ENCODE data around the gene CR1L.
"Not testable (repeated sequence)": the region's sequence is repeated elsewhere in the genome, so short reads cannot be mapped to it uniquely, and the experiment has no call there.

CR1L gene

GRCh38 chr1:207698822-207699483 lies 54.0 kb downstream of the CR1L start:
- no peak overlapping the region for H2AFZ ChIP-seq (ENCODE audit: low read length)
- H3K9me3 ChIP-seq (ENCODE audit: low read length), result no peaks in the 10 kb centered on the region
- no peaks in the 10 kb centered on the region for H3K4me1 ChIP-seq (ENCODE audit: insufficient read depth, low read length, severe bottlenecking)
- H3K27ac ChIP-seq (ENCODE audit: low read depth, low read length, poor library complexity, severe bottlenecking), result no peak overlapping the region
- H3K4me2 ChIP-seq (ENCODE audit: low read length), result no peak overlapping the region
- no peaks in the 10 kb centered on the region for H3F3A ChIP-seq (ENCODE audit: insufficient read depth, low read length)
- no peak overlapping the region for H3K9ac ChIP-seq (ENCODE audit: low read length)
- no peaks in the 10 kb centered on the region for H4K20me1 ChIP-seq (ENCODE audit: insufficient read depth, low read length)
- no peaks in the 10 kb centered on the region for H3K27me3 ChIP-seq (ENCODE audit: insufficient read depth, low read length)
- H3K4me3 ChIP-seq (ENCODE audit: low read depth, low read length, poor library complexity, severe bottlenecking), result no peak overlapping the region
- no peaks in the 10 kb centered on the region for H3K36me3 ChIP-seq (ENCODE audit: insufficient read depth, low read length)
- H3K79me2 ChIP-seq (ENCODE audit: insufficient read depth, low read length), result no peaks in the 10 kb centered on the region
- peak; percentile 63 for TF ChIP-seq CTCF (IDR thresholded peaks at IDR 0.05; ENCODE audit: low read length)
- TF ChIP-seq EZH2 (IDR thresholded peaks at IDR 0.05; ENCODE audit: borderline replicate concordance, low read length), result no peak
- H3K9me2 ChIP-seq (ENCODE audit: low read depth, low read length), result no peaks in the 10 kb centered on the region

DNA sequence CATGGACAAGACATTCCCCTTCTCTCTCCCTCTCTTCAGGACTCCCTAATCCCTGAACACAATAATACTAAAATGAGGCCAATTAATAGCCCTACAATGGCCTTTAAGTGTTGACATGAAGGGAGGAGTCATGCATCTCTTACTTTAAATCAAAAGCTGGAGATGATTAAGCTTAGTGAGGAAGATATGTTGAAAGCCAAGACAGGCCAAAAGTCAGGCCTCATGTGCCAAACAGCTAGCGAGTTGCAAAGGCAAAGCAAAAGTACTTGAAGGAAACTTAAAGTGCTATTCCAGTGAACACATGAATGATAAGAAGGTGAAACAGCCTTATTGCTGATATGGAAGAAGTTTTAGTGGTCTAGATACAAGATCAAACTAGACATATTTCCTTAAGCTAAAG lies 57.4 kb downstream of the CR1L start:
- H3F3A ChIP-seq (ENCODE audit: insufficient read depth, low read length), result no peaks in the 10 kb centered on the region
- H3K9me2 ChIP-seq (ENCODE audit: low read depth, low read length), result no peaks in the 10 kb centered on the region
- no peaks in the 10 kb centered on the region for H3K4me1 ChIP-seq (ENCODE audit: insufficient read depth, low read length, severe bottlenecking)
- H3K36me3 ChIP-seq (ENCODE audit: insufficient read depth, low read length), result no peaks in the 10 kb centered on the region
- H3K27me3 ChIP-seq (ENCODE audit: insufficient read depth, low read length), result no peaks in the 10 kb centered on the region
- H3K4me3 ChIP-seq (ENCODE audit: low read depth, low read length, poor library complexity, severe bottlenecking), result no peak overlapping the region
- H3K27ac ChIP-seq (ENCODE audit: low read depth, low read length, poor library complexity, severe bottlenecking), result no peak overlapping the region
- H3K9ac ChIP-seq (ENCODE audit: low read length), result no peak overlapping the region
- no peak overlapping the region for H3K4me2 ChIP-seq (ENCODE audit: low read length)
- no peak overlapping the region for H2AFZ ChIP-seq (ENCODE audit: low read length)
- H4K20me1 ChIP-seq (ENCODE audit: insufficient read depth, low read length), result no peaks in the 10 kb centered on the region
- no peaks in the 10 kb centered on the region for H3K9me3 ChIP-seq (ENCODE audit: low read length)
- no peak for TF ChIP-seq EZH2 (IDR thresholded peaks at IDR 0.05; ENCODE audit: borderline replicate concordance, low read length)
- no peaks in the 10 kb centered on the region for H3K79me2 ChIP-seq (ENCODE audit: insufficient read depth, low read length)

DNA sequence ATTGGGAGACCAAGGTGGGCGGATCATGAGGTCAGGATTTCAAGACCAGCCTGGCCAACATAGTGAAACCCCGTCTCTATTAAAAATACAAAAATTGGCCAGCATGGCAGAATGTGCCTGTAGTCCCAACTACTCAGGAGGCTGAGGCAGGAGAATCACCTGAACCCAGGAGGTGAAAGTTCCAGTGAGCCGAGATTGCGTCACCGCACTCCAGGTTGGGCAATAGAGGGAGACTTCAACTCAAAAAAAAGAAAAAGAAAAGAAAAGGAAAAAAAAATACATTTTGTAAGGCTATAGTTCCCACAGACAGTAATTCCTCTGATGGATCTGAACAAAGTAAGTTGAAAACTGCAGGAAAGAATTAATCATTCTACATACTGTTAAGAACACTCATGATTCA lies 58.8 kb downstream of the CR1L start:
- Histone ChIP-seq H3K9me3 (ENCODE audit: low read length) (no peaks in the 10 kb centered on the region), H4K20me1 (ENCODE audit: insufficient read depth, low read length) (no peaks in the 10 kb centered on the region), H3K9ac (ENCODE audit: low read length) (no peak overlapping the region), H3K4me3 (ENCODE audit: low read depth, low read length, poor library complexity, severe bottlenecking) (no peak overlapping the region), H3K79me2 (ENCODE audit: insufficient read depth, low read length) (no peaks in the 10 kb centered on the region), H3K27ac (ENCODE audit: low read depth, low read length, poor library complexity, severe bottlenecking) (no peak overlapping the region), H3K4me2 (ENCODE audit: low read length) (no peak overlapping the region), H3K4me1 (ENCODE audit: insufficient read depth, low read length, severe bottlenecking) (no peaks in the 10 kb centered on the region), H3K27me3 (ENCODE audit: insufficient read depth, low read length) (no peaks in the 10 kb centered on the region), H2AFZ (ENCODE audit: low read length) (no peak overlapping the region), H3K36me3 (ENCODE audit: insufficient read depth, low read length) (no peaks in the 10 kb centered on the region), H3K9me2 (ENCODE audit: low read depth, low read length) (no peaks in the 10 kb centered on the region), H3F3A (ENCODE audit: insufficient read depth, low read length) (no peaks in the 10 kb centered on the region)
- no peak for TF ChIP-seq CTCF (IDR thresholded peaks at IDR 0.05; ENCODE audit: low read length)
- TF ChIP-seq EZH2 (IDR thresholded peaks at IDR 0.05; ENCODE audit: borderline replicate concordance, low read length), result no peak

- H3K9ac ChIP-seq (ENCODE audit: low read length); H3K4me2 ChIP-seq (ENCODE audit: low read length); H3K27me3 ChIP-seq (ENCODE audit: insufficient read depth, low read length); H3F3A ChIP-seq (ENCODE audit: insufficient read depth, low read length); H2AFZ ChIP-seq (ENCODE audit: low read length); H3K9me3 ChIP-seq (ENCODE audit: low read length); H4K20me1 ChIP-seq (ENCODE audit: insufficient read depth, low read length); H3K9me2 ChIP-seq (ENCODE audit: low read depth, low read length); H3K27ac ChIP-seq (ENCODE audit: low read depth, low read length, poor library complexity, severe bottlenecking); H3K36me3 ChIP-seq (ENCODE audit: insufficient read depth, low read length); H3K4me3 ChIP-seq (ENCODE audit: low read depth, low read length, poor library complexity, severe bottlenecking); H3K79me2 ChIP-seq (ENCODE audit: insufficient read depth, low read length); H3K4me1 ChIP-seq (ENCODE audit: insufficient read depth, low read length, severe bottlenecking): not testable (repeated sequence)
These were observed 63.1 kb downstream of the CR1L start for GRCh38 chr1:207708004-207708403.
